Retina (tissue), 1 donor: ENCODE data around the gene ITPKB.
A peak's percentile ranks its signal among the peaks of the same experiment; 100 is the strongest.

ENCODE experiments used
- DNase-seq: peaks from one replicate; pipeline ENCODE4 v3.0.0-alpha.2; 2016

ITPKB gene

DNA sequence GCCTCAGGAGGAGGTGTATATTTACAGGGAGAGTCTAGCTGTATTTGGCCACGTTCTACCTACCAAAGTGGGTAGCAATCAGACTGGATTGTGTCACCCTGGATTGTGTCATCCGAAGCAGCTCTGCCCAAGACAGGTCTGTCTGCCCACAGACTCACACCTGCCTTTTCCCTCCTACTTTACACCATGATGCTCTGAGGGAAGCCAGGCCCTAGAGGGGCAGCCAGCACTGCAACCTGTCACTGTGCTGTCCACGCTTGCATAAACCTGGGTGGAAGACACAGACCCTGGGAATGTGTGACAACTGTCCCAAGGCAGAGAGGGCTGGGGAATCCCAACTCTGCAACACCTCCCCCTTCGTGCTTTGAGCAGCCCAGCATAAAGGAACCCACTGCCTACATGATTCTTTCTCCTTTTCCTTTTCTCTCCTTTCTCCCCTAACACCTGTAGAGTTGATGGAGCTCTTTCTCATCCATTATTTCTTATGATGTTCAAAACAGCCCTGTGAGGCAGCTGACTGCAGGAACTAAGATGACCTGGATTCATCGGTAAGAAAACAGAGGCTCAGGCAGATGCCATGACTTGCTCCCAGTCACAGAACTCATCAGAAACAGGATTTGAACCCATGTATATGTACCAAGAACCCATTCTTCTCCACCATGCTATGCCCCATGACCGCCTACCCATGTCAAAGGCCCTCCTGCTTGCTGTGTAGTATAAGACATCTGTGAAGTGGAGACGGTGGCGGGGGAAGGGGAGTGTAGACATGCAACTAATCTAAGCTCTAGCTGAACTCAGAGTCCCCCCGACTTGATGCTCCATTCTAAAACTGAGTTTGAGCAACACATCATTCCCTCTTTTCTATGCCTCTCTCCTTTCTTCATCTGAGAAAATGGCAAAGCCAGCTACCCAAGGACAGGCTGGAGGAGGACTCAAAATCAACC, 55.9 kb downstream of the ITPKB start:
- DNase-seq = no peak

GRCh38 chr1:226681652-226682493, 57.2 kb downstream of the ITPKB start:
- no peak for DNase-seq

- no peak for DNase-seq
Observed at GRCh38 chr1:226680653-226681052, 58.4 kb downstream of the ITPKB start.

DNA sequence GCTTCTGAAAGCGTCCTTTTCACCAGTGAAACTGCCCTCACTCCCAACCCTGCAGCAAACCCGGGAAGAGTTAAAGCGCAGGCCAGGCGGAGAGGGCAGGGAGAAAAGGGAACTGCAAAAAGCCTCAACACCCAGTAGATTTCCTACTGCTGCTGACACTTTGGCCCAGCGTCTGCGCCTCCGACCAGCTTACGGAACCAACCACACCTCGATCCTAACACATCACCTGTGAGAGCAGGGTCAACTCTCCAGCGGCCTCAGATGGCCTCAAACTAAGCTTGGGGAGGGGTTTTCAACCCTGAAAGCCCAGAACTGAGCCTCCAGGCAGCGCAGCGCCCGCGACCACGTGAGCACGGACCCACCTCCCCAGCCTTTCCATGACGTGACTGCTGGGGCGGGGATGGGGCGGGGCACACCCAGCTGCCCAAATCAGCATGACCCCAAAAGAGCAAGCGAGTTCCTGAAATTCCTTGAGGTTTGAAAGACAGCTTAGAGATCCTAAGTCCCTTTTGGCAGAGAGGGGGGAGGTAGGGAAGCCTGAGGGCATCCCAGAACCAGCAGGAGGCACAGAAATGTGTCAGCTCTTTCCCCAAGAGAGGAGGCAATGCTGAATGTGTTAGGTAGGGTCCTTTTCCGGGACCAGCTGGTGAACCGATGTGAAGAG, 59.1 kb downstream of the ITPKB start:
- peak; percentile 87 for DNase-seq

DNA sequence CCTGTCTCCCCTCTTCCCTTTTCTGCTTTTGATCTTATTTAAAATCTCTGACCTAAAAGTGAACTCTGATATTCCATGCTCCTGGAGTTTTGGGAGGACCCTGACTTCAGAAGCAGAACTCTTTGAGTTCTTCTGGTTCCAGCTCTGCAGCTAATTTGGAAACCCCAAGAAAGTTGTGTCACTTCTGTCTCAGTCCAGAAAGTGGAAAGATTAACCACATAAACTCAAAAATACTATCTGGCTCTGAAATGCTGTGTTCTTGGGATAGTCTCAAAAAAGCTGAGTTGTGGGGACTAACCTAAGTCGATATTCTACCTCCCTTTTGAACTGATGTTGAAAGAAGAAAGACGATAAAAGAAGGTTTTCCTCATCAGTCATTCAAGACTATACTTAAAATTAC, 59.8 kb downstream of the ITPKB start:
- DNase-seq = no peak

DNA sequence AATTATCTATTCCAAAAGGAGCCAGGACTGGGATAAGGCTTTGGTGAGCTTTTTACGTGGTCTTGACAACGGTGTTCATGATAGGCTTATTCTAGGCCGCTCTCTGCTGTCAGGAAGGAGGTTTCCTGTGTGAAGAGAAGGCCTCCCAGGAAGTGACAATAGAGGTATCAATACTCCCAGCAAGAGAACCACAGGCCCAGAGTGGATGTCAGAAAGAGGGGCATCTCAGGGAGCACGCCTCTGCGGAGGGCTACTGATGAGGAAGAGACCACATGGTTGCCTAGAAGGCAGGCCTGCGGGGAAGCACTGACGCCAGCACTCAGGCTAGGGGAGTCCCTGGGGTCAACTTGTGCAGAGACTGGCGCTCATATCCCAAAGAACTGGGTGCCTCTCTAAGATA, 60.4 kb downstream of the ITPKB start:
- DNase-seq = no peak

DNA sequence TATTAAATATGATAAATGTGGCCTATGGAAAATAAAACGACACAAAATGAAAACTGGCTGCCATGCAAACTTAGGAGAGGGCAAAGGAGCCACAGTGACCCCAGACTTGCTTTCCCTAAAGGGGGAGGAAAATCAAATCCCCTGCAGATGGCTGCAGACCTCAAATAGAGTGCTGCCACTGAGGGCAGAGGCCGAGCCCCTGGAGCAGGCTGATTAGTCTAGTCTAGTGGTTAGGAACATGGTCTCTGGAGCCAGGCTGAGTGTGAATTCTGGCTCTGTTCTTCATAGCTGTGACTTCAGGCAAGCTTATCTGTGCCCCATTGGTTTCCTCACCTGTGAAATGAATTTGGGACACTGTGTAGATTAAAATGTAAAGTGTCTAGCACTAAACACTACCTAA, 60.8 kb downstream of the ITPKB start:
- DNase-seq = no peak

- no peak for DNase-seq
Observed at GRCh38 chr1:226677027-226678020, 61.8 kb downstream of the ITPKB start.

GRCh38 chr1:226676381-226676780, 62.7 kb downstream of the ITPKB start:
- no peak for DNase-seq

GRCh38 chr1:226675715-226676357, 63.2 kb downstream of the ITPKB start:
- DNase-seq = no peak

DNA sequence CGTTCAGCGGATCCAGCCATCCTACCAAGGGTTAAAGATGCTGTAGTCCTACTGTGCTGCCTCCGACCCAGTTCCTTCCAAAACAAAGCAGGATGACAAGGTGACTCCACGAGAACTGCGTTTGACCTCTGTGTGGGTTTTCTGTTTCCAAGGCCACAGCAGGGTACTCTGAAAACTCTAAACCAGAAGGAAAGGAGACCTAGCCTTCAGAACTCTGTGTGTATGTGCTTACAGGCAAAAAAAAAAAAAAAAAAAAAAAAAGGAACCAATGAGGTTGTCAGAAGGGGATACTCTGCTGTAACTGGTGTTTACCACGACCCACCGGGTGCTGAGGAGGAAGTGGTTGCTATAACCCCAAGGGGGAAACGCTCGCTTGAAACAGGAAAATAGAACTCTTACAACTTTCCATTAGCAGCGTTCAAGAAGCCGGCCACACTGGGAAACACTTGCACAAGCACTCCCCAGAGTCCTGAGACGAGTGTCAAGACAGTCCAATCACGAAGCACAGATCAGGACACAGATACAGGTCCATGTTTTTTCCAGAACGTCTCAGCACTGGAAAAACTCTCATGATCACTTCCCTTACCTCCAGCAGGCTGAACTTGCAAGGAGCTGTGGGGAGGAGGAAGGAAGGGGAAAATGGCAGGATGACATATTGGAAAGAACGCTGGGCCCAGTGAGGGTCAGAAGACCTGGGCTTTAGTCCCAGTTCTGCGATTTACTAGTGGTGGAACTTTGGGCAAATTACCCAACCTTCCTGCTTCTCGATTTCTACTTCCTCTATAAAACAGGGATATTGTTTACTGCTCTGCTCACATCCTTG, 64.0 kb downstream of the ITPKB start:
- no peak for DNase-seq

GRCh38 chr1:226672339-226672762, 66.7 kb downstream of the ITPKB start:
- no peak for DNase-seq

DNA sequence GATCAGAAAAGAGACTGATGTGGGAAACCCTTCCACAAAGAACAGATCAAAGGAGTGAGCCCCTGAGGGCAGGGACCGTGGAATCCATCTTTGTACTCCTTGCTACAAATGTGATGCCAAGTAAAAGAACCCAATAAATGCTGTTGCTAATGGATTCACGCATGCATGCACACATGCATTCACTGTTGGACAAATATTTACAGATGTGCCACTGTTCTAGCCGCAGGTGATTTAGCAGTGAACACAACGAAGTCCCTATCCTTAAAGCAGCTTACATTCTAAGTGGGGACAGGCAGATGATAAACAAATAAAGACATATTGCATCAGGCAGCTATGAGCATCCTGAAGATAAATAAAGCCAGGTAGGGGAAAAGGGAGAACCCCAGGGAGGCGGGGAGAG, 67.8 kb downstream of the ITPKB start:
- no peak for DNase-seq

DNA sequence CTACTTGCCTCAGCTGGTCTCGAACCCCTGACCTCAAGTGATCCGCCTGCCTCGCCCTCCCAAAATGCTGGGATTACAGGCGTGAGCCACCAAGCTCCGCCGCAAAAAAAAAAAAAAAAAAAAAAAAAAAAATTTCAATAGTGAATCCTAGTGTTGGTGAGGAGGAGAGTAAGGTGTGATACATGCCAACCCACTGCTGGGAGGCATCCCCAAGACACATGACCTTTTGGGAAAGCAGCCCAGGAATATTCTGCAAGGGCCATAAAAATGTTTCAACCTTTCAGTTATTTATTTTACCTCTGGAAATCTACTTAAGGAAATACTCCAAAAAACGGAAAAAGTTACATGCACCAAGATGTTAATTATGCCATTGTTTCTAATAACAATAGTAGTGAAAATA, 69.0 kb downstream of the ITPKB start:
- no peak for DNase-seq

DNA sequence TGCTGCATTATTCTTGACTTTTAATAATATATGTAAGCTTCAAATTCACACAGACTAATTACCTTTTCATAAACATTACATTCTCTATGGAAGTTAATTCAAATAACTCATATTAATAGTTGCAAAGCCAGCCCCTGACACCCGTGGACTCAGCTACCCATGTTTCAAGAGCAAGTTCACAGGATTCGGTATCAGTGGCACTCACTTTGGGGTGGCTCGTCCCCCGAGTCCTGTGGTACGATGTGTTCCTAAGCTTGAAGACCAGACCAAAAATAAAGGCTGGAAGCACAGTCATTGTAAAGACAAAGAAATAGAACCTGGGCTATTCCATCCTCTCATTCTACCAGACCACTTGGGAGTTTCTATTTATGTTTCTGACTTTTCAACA, 70.9 kb downstream of the ITPKB start:
- no peak for DNase-seq

DNA sequence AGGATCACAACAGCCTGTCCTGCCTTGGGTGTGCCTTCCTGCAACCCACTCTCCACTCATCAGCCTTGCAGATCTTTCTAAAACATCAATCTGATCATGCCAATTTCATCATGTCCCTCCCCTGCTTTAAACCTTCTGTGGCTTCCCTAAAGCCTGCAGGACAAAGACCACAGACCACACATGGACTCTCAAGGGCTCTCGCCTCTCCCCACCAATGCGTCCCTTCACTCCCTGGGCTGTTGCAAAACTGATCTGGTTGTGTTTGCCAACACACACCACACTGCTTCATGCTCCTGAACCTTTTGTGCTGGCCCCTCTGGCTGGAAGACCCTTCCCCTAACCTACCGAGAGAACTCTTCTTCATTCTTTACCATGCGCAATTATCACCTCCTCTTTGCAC, 72.4 kb downstream of the ITPKB start:
- no peak for DNase-seq

DNA sequence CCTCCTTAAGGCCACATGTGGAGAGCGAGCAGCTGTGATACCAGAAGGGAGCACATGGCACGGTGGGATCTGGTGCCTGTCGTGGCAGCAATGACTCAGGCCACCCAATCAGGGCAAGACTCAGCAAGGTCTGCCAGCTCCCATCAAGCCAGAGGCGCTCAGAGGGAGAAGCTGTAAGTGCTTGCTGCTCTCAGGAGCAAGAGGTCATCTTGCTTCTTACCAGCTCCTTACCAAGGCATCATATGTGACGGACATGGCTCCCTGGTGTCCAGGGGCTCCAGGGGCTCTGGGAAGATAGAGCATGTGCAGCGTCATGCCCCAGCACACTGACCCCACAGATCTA, 72.9 kb downstream of the ITPKB start:
- no peak for DNase-seq

DNA sequence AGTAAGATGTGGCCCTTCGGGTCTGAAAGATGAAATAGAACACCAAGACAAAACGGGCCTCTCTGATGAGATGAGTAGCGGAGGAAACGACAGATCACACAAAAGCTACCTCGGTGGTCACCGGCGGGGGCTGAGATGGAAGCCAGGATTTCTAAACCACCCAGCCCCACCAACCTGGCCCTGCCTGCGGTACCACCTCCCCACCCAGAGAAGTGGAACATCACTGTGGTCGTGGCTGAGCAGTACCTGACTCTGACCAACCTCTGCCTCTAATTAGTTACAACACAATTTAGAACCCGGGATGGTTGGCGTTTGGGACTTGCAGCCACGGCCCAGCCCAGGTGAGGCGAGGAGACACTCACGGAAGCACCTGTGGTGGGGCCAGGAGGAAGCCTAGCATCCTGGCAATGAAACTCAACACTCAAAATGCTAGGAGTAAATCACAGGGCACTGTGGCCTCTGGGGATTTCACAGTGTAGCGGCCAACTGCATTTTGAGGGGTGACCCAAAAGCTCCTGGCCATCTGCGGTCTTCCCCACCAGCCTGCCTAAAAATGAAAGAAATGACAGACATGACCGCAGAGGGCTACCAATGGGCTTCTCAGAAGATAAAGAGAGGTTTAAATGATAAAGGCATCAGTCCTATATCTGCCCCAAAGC, 73.4 kb downstream of the ITPKB start:
- no peak for DNase-seq

GRCh38 chr1:226664413-226665101, 74.5 kb downstream of the ITPKB start:
- no peak for DNase-seq

DNA sequence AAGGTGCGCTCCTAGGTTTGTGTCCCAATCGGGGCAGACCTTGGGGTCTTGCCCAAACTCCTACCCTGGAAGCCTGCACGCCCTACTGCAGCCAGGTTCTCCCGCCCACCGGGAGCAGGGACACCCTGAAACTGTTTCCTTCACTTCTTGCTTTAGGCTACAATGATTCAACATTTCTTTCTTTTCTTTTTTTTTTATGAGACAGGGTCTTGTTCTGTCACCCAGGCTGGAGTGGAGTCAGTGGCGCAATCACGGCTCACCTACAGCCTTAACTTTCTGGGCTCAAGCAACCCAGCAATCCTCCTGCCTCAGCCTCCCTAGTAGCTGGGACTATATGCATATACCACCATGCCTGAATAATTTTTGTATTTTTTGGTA, 75.8 kb downstream of the ITPKB start:
- no peak for DNase-seq
